Adrenal gland (tissue), 5 donors: ENCODE measurements around the gene GNG8.

Experiments
- POLR2A ChIP-seq, 2 donors: fragments of 450-650 bp; IDR thresholded peaks; one replicate each; pipeline ENCODE4 v1.6.1; 2017; ENCODE audit warnings: antibody characterized with exemption in 2 of 2, mild to moderate bottlenecking in 2 of 2, moderate library complexity in 1 of 2
- TF ChIP-seq, protein P1 (sequence below), 6 experiments: fragments of 450-650 bp in 4 of 6; fragments of 200-600 bp in 2 of 6; sonication (generic) in 1 of 6; IDR thresholded peaks; 1 replicate in 5 of 6; 2 replicates in 1 of 6; pipeline versions ENCODE4 v1.5.1 to v1.8.0; 2016 to 2021; ENCODE audit warnings: antibody characterized with exemption in 6 of 6, mild to moderate bottlenecking in 2 of 6, moderate library complexity in 1 of 6
- donor health status: DM: no; HTN: no; CAD: no.

DNA sequence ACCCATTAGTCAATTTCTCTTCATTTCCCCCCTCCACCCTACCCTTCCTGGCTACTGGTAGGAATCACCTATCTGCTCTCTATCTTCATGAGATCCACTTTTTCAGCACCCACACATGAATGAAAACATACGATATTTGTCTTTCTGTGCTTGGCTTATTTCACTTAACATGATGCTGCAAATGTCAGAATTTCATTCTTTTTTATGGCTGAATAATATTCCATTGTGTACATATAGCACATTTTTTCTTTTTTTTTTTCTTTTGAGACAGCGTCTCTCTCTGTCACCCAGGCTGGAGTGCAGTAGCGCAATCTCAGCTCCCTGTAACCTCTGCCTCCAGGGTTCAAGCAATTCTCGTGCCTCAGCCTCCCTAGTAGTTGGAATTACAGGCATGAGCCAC, 44.7 kb downstream of the GNG8 start:
- TF ChIP-seq, protein P1, sequence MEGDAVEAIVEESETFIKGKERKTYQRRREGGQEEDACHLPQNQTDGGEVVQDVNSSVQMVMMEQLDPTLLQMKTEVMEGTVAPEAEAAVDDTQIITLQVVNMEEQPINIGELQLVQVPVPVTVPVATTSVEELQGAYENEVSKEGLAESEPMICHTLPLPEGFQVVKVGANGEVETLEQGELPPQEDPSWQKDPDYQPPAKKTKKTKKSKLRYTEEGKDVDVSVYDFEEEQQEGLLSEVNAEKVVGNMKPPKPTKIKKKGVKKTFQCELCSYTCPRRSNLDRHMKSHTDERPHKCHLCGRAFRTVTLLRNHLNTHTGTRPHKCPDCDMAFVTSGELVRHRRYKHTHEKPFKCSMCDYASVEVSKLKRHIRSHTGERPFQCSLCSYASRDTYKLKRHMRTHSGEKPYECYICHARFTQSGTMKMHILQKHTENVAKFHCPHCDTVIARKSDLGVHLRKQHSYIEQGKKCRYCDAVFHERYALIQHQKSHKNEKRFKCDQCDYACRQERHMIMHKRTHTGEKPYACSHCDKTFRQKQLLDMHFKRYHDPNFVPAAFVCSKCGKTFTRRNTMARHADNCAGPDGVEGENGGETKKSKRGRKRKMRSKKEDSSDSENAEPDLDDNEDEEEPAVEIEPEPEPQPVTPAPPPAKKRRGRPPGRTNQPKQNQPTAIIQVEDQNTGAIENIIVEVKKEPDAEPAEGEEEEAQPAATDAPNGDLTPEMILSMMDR (IDR thresholded peaks at IDR 0.05) = no peak
- TF ChIP-seq POLR2A (IDR thresholded peaks at IDR 0.05) = no peak
